Stimulated activated naive CD4-positive, alpha-beta T cell treated with Interleukin-2 at 50 U/mL for 16 hours (primary cell): ENCODE results near the gene BPI.
"Not testable (repeated sequence)": the region's sequence is repeated elsewhere in the genome, so short reads cannot be mapped to it uniquely, and the experiment has no call there.

Experiments
- DNase-seq: peaks from one replicate; lab custom pipeline; 2025; lab: John Stamatoyannopoulos, UW

BPI gene

GRCh38 chr20:38363004-38363747 lies 59.2 kb downstream of the BPI start:
- no peak for DNase-seq

- no peak for DNase-seq
Measured at GRCh38 chr20:38369389-38369788, 65.4 kb downstream of the BPI start.

- DNase-seq = no peak
Measured at GRCh38 chr20:38372806-38373205, 68.8 kb downstream of the BPI start.

GRCh38 chr20:38373231-38373867 lies 69.4 kb downstream of the BPI start:
- DNase-seq = no peak

- DNase-seq = no peak
Measured at GRCh38 chr20:38373898-38374297, 69.9 kb downstream of the BPI start.

- DNase-seq = no peak
Measured at GRCh38 chr20:38377039-38377685, 73.2 kb downstream of the BPI start.

- not testable (repeated sequence) for DNase-seq
Measured at GRCh38 chr20:38377838-38378237, 73.9 kb downstream of the BPI start.

GRCh38 chr20:38383147-38383546 lies 79.2 kb downstream of the BPI start:
- no peak for DNase-seq

- DNase-seq = no peak
Measured at GRCh38 chr20:38386004-38386403, 82.0 kb downstream of the BPI start.

- DNase-seq = no peak
Measured at GRCh38 chr20:38386851-38387250, 82.9 kb downstream of the BPI start.
